Measurements from ENCODE around the gene PDPR.
"Not testable (repeated sequence)": the region's sequence is repeated elsewhere in the genome, so short reads cannot be mapped to it uniquely, and the experiment has no call there.

PDPR gene

DNA sequence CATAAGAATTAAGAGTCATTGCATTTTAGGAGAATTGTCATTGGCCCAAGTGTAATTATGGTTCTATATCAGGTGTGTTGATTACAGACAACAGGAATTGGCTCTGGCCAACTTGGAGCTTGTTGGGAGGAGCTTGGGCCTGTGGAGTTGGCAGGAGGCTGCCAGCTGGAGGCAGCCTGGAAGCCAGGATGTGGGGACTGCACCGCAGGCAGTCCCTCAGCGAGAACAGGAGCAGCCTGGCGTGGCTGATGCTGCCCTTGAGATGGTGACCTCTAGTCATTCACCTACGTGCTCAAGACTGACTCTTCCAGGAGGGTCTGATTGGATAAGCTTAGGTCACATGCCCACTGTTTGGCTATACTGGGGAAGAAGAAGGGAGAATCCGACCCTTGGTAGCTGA lies 13.6 kb downstream of the PDPR start:
- not testable (repeated sequence) for H3K9me3 ChIP-seq (ENCODE audit: control insufficient read depth, low read length); H3K4me3 ChIP-seq (ENCODE audit: extremely low read depth, insufficient read depth, low read length, poor library complexity, severe bottlenecking); H3K4me1 ChIP-seq (ENCODE audit: control insufficient read depth, insufficient read depth, low read length, poor library complexity, severe bottlenecking); H3K27ac ChIP-seq (ENCODE audit: low read depth, low read length, severe bottlenecking)
- WGBS, 2 experiments (ENCODE audit: insufficient coverage in 2 of 2), result 95 to 96% methylated on average over 5 of the region's 5 CpGs
- peaks cover 84% of the 10 kb centered on the region for H3K36me3 ChIP-seq (ENCODE audit: control insufficient read depth, insufficient read depth, low read length)

DNA sequence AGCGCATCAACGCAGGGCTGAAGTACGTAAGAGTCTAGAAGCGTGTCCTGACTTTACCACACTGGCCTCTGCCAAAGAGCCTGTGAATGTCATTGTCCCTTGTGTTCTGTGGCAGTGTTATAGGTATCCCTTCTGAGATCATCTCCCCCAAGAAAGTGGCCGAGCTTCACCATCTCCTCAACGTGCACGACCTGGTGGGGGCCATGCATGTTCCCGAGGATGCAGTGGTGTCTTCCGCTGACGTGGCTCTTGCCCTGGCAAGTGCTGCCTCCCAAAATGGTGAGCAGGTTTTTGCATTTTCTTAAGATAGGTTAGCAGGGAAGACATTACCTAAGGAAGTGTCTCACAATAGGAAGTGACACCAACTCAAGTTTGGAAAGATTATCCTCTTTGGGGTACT lies 14.7 kb downstream of the PDPR start:
- 100% methylated on average over 3 of the region's 10 CpGs; no CpG with 5 or more reads in 1 of the 2 experiments for WGBS, 2 experiments (ENCODE audit: insufficient coverage in 2 of 2)

DNA sequence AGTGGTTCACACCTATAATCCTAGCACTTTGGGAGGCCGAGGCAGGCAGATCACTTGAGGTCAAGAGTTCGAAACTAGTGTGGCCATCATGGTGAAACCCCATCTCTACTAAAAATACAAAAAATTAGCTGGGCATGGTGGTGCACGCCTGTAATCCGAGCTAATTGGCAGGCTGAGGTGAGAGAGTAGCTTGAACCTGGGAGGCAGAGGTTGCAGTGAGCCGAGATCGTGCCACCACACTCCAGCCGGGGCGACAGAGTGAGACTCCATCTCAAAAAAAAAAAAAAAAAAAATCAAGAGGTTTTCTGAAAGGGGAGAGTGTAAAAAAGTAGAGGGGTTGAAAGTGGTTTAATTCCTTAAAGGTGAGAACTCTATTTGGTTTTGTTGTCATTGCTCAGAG lies 21.7 kb downstream of the PDPR start:
- not testable (repeated sequence) for H3K4me3 ChIP-seq (ENCODE audit: extremely low read depth, insufficient read depth, low read length, poor library complexity, severe bottlenecking); H3K9me3 ChIP-seq (ENCODE audit: control insufficient read depth, low read length); H3K4me1 ChIP-seq (ENCODE audit: control insufficient read depth, insufficient read depth, low read length, poor library complexity, severe bottlenecking); H3K27ac ChIP-seq (ENCODE audit: low read depth, low read length, severe bottlenecking)
- H3K36me3 ChIP-seq (ENCODE audit: control insufficient read depth, insufficient read depth, low read length), result peaks cover 77% of the 10 kb centered on the region
- 97 to 100% methylated on average over 3 to 6 of the region's 8 CpGs for WGBS, 2 experiments (ENCODE audit: insufficient coverage in 2 of 2)

More for the DNA sequence above, 14.7 kb downstream of the PDPR start:
- H3K4me3 ChIP-seq (ENCODE audit: extremely low read depth, insufficient read depth, low read length, poor library complexity, severe bottlenecking); H3K9me3 ChIP-seq (ENCODE audit: control insufficient read depth, low read length); H3K4me1 ChIP-seq (ENCODE audit: control insufficient read depth, insufficient read depth, low read length, poor library complexity, severe bottlenecking); H3K27ac ChIP-seq (ENCODE audit: low read depth, low read length, severe bottlenecking): not testable (repeated sequence)
- H3K36me3 ChIP-seq (ENCODE audit: control insufficient read depth, insufficient read depth, low read length), result peaks cover 87% of the 10 kb centered on the region

DNA sequence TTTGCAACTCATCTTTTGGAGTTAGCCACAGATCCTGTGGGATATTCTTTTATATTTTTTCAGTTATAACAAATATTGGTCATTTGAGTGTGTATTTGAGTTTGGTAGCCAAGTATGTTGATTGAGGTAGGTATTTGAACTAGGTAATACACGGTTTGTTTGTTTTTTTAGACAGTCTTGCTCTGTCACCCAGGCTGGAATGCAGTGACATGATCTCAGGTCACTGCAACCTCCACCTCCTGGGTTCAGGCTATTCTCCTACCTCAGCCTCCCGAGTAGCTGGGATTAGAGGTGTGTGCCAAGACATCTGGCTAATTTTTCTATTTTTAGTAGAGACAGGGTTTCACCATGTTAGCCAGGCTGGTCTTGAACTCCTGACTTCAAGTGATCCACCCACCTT lies 22.5 kb downstream of the PDPR start:
- not testable (repeated sequence) for H3K4me3 ChIP-seq (ENCODE audit: extremely low read depth, insufficient read depth, low read length, poor library complexity, severe bottlenecking); H3K9me3 ChIP-seq (ENCODE audit: control insufficient read depth, low read length); H3K4me1 ChIP-seq (ENCODE audit: control insufficient read depth, insufficient read depth, low read length, poor library complexity, severe bottlenecking); H3K27ac ChIP-seq (ENCODE audit: low read depth, low read length, severe bottlenecking)
- H3K36me3 ChIP-seq (ENCODE audit: control insufficient read depth, insufficient read depth, low read length), result peaks cover 78% of the 10 kb centered on the region
- WGBS, 2 experiments (ENCODE audit: insufficient coverage in 2 of 2), result 90 to 94% methylated on average over 2 of the region's 2 CpGs

DNA sequence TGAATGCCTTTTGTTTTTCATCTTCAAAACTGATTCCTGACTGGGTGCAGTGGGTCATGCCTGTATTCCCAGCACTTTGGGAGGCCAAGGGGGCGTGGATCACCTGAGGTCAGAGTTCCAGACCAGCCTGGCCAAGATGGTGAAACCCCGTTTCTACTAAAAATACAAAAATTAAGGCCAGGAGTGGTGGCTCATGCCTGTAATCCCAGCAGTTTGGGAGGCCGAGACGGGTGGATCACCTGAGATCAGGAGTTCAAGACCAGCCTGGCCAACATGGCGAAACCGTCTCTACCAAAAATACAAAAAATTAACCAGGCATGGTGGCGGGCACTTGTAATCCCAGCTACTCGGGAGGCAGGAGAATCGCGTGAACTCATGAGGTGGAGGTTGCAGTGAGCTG lies 28.6 kb downstream of the PDPR start:
- WGBS, 2 experiments (ENCODE audit: insufficient coverage in 2 of 2), result 79 to 94% methylated on average over 3 to 4 of the region's 10 CpGs
- H3K27ac ChIP-seq (ENCODE audit: low read depth, low read length, severe bottlenecking); H3K9me3 ChIP-seq (ENCODE audit: control insufficient read depth, low read length); H3K4me1 ChIP-seq (ENCODE audit: control insufficient read depth, insufficient read depth, low read length, poor library complexity, severe bottlenecking); H3K4me3 ChIP-seq (ENCODE audit: extremely low read depth, insufficient read depth, low read length, poor library complexity, severe bottlenecking): not testable (repeated sequence)
- peaks cover 62% of the 10 kb centered on the region for H3K36me3 ChIP-seq (ENCODE audit: control insufficient read depth, insufficient read depth, low read length)

DNA sequence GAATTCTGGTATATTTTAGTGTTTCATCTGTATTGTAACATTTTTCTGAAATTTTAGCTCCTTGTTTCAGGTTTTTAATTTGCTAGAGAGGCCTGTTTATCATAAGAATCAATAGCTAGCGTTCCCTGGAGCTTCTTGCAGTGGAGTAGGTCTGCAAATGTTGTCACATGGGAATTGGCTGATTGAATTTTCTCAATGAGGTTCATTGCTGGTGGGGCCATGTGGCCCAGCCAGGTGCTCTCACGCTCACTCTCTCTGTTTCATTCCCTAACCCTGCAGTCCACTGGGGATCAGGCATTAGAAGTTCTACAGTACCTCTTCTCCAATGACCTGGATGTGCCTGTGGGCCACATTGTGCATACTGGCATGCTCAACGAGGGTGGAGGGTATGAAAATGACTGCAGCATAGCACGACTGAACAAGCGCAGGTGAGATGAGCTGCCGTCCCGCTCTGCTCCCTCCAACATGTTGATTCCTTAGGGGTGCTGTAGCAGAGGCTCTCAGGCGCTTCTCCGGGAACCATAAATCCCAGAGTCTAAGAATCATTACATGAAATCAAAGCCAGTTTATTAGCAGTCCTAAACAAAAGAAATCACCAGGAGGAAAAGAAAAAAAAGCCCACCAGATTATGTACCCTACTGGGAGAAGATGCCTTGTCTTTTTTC lies 29.2 kb downstream of the PDPR start:
- H3K36me3 ChIP-seq (ENCODE audit: control insufficient read depth, insufficient read depth, low read length), result peaks cover 63% of the 10 kb centered on the region
- H3K9me3 ChIP-seq (ENCODE audit: control insufficient read depth, low read length); H3K4me3 ChIP-seq (ENCODE audit: extremely low read depth, insufficient read depth, low read length, poor library complexity, severe bottlenecking); H3K4me1 ChIP-seq (ENCODE audit: control insufficient read depth, insufficient read depth, low read length, poor library complexity, severe bottlenecking); H3K27ac ChIP-seq (ENCODE audit: low read depth, low read length, severe bottlenecking): not testable (repeated sequence)
- WGBS, 2 experiments (ENCODE audit: insufficient coverage in 2 of 2), result 82 to 84% methylated on average over 6 to 8 of the region's 9 CpGs

DNA sequence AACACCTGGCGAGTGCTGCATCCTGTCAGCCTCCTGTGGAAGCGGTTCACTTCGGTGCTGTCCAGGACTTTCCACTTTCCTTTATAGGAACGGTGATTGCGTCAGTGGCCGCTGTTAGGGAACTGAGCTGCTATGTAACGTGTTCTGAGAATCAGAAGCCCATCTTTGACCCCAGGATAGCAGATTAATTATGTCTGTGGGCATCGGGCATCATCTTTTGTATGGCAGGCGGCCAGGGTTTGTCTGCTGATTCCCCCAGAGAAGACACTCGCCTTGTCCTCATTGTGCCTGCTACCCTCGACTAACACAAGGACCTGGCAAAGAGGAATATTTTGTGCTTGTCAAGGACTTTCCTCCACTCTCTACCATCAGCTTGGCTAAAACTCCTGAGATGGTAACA lies 33.7 kb downstream of the PDPR start:
- H3K27ac ChIP-seq (ENCODE audit: low read depth, low read length, severe bottlenecking); H3K4me3 ChIP-seq (ENCODE audit: extremely low read depth, insufficient read depth, low read length, poor library complexity, severe bottlenecking); H3K4me1 ChIP-seq (ENCODE audit: control insufficient read depth, insufficient read depth, low read length, poor library complexity, severe bottlenecking); H3K9me3 ChIP-seq (ENCODE audit: control insufficient read depth, low read length): not testable (repeated sequence)
- WGBS, 2 experiments (ENCODE audit: insufficient coverage in 2 of 2), result 85 to 87% methylated on average over 4 to 6 of the region's 11 CpGs
- H3K36me3 ChIP-seq (ENCODE audit: control insufficient read depth, insufficient read depth, low read length), result peaks cover 70% of the 10 kb centered on the region

DNA sequence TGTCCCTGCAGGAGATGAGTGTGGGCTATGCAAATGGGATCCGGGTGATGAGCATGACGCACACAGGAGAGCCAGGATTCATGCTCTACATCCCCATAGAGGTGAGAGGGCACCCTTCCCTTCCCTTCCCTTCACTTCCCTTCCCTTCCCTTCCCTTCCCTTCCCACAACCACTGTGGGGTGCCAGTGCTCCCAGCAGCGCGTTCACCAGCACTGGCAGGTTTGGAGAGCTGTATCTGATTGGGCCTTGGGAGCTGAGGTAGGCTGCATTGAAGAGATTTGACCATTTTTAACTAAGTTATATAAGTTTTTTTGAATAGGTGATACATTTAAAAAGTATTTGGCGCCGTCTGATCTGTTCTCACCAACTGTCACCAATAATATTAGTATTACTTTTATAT lies 34.3 kb downstream of the PDPR start:
- not testable (repeated sequence) for H3K4me3 ChIP-seq (ENCODE audit: extremely low read depth, insufficient read depth, low read length, poor library complexity, severe bottlenecking); H3K9me3 ChIP-seq (ENCODE audit: control insufficient read depth, low read length); H3K27ac ChIP-seq (ENCODE audit: low read depth, low read length, severe bottlenecking); H3K4me1 ChIP-seq (ENCODE audit: control insufficient read depth, insufficient read depth, low read length, poor library complexity, severe bottlenecking)
- WGBS, 2 experiments (ENCODE audit: insufficient coverage in 2 of 2), result 94 to 100% methylated on average over 2 of the region's 6 CpGs
- H3K36me3 ChIP-seq (ENCODE audit: control insufficient read depth, insufficient read depth, low read length), result peaks cover 70% of the 10 kb centered on the region

DNA sequence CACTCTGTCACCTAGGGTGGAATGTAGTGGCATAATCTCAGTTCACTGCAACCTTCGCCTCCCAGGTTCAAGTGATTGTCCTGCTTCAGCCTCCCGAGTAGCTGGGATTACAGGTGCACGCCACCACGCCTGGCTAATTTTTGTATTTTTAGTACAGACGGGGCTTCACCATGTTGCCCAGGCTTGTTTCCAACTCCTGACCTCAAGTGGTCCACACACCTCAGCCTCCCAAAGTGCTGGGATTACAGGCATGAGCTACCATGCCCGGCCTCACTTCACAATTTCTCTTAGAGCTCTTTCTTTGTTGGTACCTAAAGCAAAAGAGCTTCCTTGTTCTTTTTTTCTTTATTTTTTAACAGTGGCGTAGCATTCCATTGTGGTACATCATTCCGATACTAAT lies 35.2 kb downstream of the PDPR start:
- WGBS, 2 experiments (ENCODE audit: insufficient coverage in 2 of 2), result 88 to 95% methylated on average over 6 to 7 of the region's 8 CpGs
- peaks cover 72% of the 10 kb centered on the region for H3K36me3 ChIP-seq (ENCODE audit: control insufficient read depth, insufficient read depth, low read length)
- H3K4me3 ChIP-seq (ENCODE audit: extremely low read depth, insufficient read depth, low read length, poor library complexity, severe bottlenecking); H3K27ac ChIP-seq (ENCODE audit: low read depth, low read length, severe bottlenecking); H3K9me3 ChIP-seq (ENCODE audit: control insufficient read depth, low read length); H3K4me1 ChIP-seq (ENCODE audit: control insufficient read depth, insufficient read depth, low read length, poor library complexity, severe bottlenecking): not testable (repeated sequence)

DNA sequence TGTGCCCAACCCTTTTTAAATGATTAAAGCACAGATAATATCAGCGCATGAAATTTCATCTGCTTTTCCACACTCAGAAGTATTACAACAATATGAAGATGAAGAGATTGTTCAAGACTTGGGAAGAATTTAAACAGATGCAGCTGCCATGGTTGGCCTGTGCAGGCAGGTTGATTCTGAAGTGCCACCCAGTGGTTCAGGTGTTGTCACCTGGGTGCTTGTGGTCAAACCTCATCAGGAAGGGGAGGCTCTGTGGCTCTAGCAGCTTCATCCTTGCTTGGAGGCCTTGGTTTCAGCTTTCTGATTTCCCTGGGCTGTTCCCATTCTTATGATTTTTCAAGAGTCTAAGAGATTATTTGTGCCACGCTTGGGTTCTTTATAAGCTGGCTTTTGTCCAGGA lies 37.3 kb downstream of the PDPR start:
- Histone ChIP-seq H3K4me1 (ENCODE audit: control insufficient read depth, insufficient read depth, low read length, poor library complexity, severe bottlenecking) (peaks cover 7% of the 10 kb centered on the region), H3K36me3 (ENCODE audit: control insufficient read depth, insufficient read depth, low read length) (peaks cover 86% of the 10 kb centered on the region), H3K27ac (ENCODE audit: low read depth, low read length, severe bottlenecking) (no peak overlapping the region), H3K9me3 (ENCODE audit: control insufficient read depth, low read length) (no peaks in the 10 kb centered on the region), H3K4me3 (ENCODE audit: extremely low read depth, insufficient read depth, low read length, poor library complexity, severe bottlenecking) (no peak overlapping the region)
- 96 to 100% methylated on average over 2 of the region's 2 CpGs for WGBS, 2 experiments (ENCODE audit: insufficient coverage in 2 of 2)

DNA sequence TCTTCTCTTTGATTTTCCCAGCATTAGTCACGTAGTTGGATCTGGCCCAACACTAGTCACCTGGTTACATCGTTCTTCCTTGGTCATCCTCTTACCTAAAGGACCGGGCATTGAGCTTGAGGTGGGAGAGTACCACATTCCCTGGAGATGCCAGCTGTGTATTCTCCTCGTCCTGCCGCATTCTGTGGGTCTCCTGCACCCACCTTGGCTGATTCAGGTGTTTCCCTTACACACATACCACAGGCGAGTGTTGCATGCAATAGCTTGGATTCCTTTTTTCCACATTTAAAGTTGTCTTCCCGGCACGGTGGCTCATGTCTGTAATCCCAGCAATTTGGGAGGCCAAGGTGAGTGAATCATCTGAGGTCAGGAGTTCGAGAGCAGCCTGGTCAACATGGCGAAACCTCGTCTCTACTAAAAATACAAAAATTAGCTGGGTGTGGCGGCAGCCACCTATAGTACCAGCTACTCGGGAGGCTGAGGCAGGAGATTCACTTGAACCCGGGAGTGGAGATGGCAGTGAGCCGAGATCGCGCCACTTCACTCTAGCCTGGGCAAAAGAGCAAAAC lies 37.9 kb downstream of the PDPR start:
- Histone ChIP-seq H3K9me3 (ENCODE audit: control insufficient read depth, low read length) (no peaks in the 10 kb centered on the region), H3K36me3 (ENCODE audit: control insufficient read depth, insufficient read depth, low read length) (peaks cover 92% of the 10 kb centered on the region), H3K4me1 (ENCODE audit: control insufficient read depth, insufficient read depth, low read length, poor library complexity, severe bottlenecking) (peaks cover 8% of the 10 kb centered on the region), H3K4me3 (ENCODE audit: extremely low read depth, insufficient read depth, low read length, poor library complexity, severe bottlenecking) (no peak overlapping the region), H3K27ac (ENCODE audit: low read depth, low read length, severe bottlenecking) (no peak overlapping the region)
- 92 to 93% methylated on average over 17 of the region's 17 CpGs for whole genome bisulfite sequencing, 2 experiments (ENCODE audit: insufficient coverage in 2 of 2)

Data from mesodermal cell (in vitro differentiated cells).